GM23338 (cell line): ENCODE results near the gene MYO1D. TPM values are rescaled to one million over a fixed set of nuclear protein-coding genes. Genes with fewer than 3 reads are reported as not detected.

Experiments
- ATAC-seq: fragments of 200-7000 bp; cut with Tn5 transposase; 3 replicates; pipeline ENCODE4 v1.9.1; 2020
- DNase-seq: peaks from one replicate; pipeline ENCODE4 v3.0.0-alpha.2; 2015; ENCODE audit warnings: low spot score
- H2AFZ ChIP-seq: fragments of 200-600 bp; sonication (generic); 2 replicates; pipeline ENCODE4 v1.8.0; 2016; ENCODE audit warnings: antibody characterized with exemption, mild to moderate bottlenecking, moderate library complexity
- H3F3A ChIP-seq: fragments of 200-600 bp; sonication (generic); replicated peaks from 2 replicates; pipeline ENCODE4 v1.8.0; 2017; ENCODE audit warnings: antibody characterized with exemption, mixed run types, low read depth
- H3K27ac ChIP-seq: fragments of 200-600 bp; sonication (generic); 2 replicates; pipeline ENCODE4 v1.6.1; 2016; ENCODE audit warnings: low read depth
- H3K27me3 ChIP-seq: fragments of 200-600 bp; sonication (generic); 2 replicates; pipeline ENCODE4 v1.8.0; 2016; ENCODE audit warnings: mild to moderate bottlenecking, mixed run types, moderate library complexity; ENCODE audit not compliant: insufficient read depth
- H3K36me3 ChIP-seq: fragments of 200-600 bp; sonication (generic); 2 replicates; pipeline ENCODE4 v1.8.0; 2016; ENCODE audit warnings: mild to moderate bottlenecking; ENCODE audit not compliant: insufficient read depth
- H3K4me1 ChIP-seq: fragments of 200-600 bp; sonication (generic); 2 replicates; pipeline ENCODE4 v1.8.0; 2016; ENCODE audit warnings: mild to moderate bottlenecking, moderate library complexity; ENCODE audit not compliant: insufficient read depth
- H3K4me2 ChIP-seq: fragments of 200-600 bp; sonication (generic); 2 replicates; pipeline ENCODE4 v1.7.1; 2017; ENCODE audit warnings: mixed run types
- H3K4me3 ChIP-seq: fragments of 200-600 bp; sonication (generic); 2 replicates; pipeline ENCODE4 v1.6.1; 2016; ENCODE audit warnings: mixed run types
- H3K79me2 ChIP-seq: fragments of 200-600 bp; sonication (generic); replicated peaks from 2 replicates; pipeline ENCODE4 v1.8.0; 2017; ENCODE audit warnings: mild to moderate bottlenecking; ENCODE audit not compliant: insufficient read depth
- H3K9me2 ChIP-seq: fragments of 200-600 bp; sonication (generic); 2 replicates; pipeline ENCODE4 v1.8.0; 2017; ENCODE audit not compliant: insufficient read depth
- H4K20me1 ChIP-seq: fragments of 200-600 bp; sonication (generic); replicated peaks from 2 replicates; pipeline ENCODE4 v1.8.0; 2017; ENCODE audit warnings: mild to moderate bottlenecking; ENCODE audit not compliant: insufficient read depth
- H3K27ac Mint-ChIP-seq: 2 replicates; pipeline ENCODE4 v1.8.0; 2020; ENCODE audit warnings: inconsistent platforms, mild to moderate bottlenecking, moderate library complexity, mixed read lengths
- H3K27me3 Mint-ChIP-seq: 3 replicates; pipeline ENCODE4 v1.8.0; 2022; ENCODE audit warnings: low read depth, mild to moderate bottlenecking, moderate library complexity, mixed read lengths, inconsistent platforms; ENCODE audit not compliant: insufficient read depth, poor library complexity
- H3K36me3 Mint-ChIP-seq: 3 replicates; pipeline ENCODE4 v1.8.0; 2021; ENCODE audit warnings: low read depth, mild to moderate bottlenecking, inconsistent platforms, moderate library complexity, mixed read lengths
- H3K4me1 Mint-ChIP-seq: 3 replicates; pipeline ENCODE4 v1.8.0; 2020; ENCODE audit warnings: mild to moderate bottlenecking, inconsistent platforms, mixed read lengths
- H3K4me3 Mint-ChIP-seq: 3 replicates; pipeline ENCODE4 v1.8.0; 2021; ENCODE audit warnings: moderate library complexity, mild to moderate bottlenecking, inconsistent platforms, mixed read lengths
- H3K9me3 Mint-ChIP-seq: 3 replicates; pipeline ENCODE4 v1.8.0; 2020; ENCODE audit warnings: moderate library complexity, mild to moderate bottlenecking, inconsistent platforms, mixed read lengths
- CREB1 ChIP-seq: fragments of 250-450 bp; sonication (Bioruptor Pico); IDR thresholded peaks from 2 replicates; pipeline ENCODE4 v1.5.0; 2020; ENCODE audit warnings: low read depth, mild to moderate bottlenecking, moderate library complexity
- JUNB ChIP-seq: IDR thresholded peaks from one replicate; pipeline ENCODE4 v1.6.1; 2016; ENCODE audit warnings: antibody characterized with exemption; ENCODE audit not compliant: unreplicated experiment
- POLR2AphosphoS5 ChIP-seq: IDR thresholded peaks from 2 replicates; pipeline ENCODE4 v1.6.1; 2016; ENCODE audit warnings: antibody characterized with exemption, low read depth
- polyA plus RNA-seq: library from polyadenylated mRNA; unstranded; fragments of >200 nt; fragmentation: Nextera tagmentation; extraction: Ambion mirVana; gene quantifications from 2 replicates; pipeline ENCODE4 v1.2.1, GENCODE V29; 2016
- total RNA-seq: library from RNA; depleted of rRNA; stranded (reverse); fragments of >200 nt; shearing (Covaris generic); gene quantifications from 2 replicates; pipeline ENCODE4 v1.2.3, GENCODE V29; 2014
- TF ChIP-seq, protein P1 (sequence below), 2 experiments: fragments of 200-600 bp in 1 of 2; sonication (generic) in 1 of 2; conservative IDR thresholded peaks; 2 replicates each; pipeline versions ENCODE4 v1.5.1 to v1.6.1; 2016 to 2017; ENCODE audit warnings: antibody characterized with exemption in 2 of 2, low read depth in 2 of 2, mild to moderate bottlenecking in 2 of 2, moderate library complexity in 1 of 2
- TF ChIP-seq, protein P2 (sequence below): IDR thresholded peaks from one replicate; pipeline ENCODE4 v1.6.1; 2018; ENCODE audit warnings: antibody characterized with exemption; ENCODE audit not compliant: unreplicated experiment
- TF ChIP-seq, protein P3 (sequence below): IDR thresholded peaks from 2 replicates; pipeline ENCODE4 v1.6.1; 2016; ENCODE audit warnings: antibody characterized with exemption
- TF ChIP-seq, protein P4 (sequence below): fragments of 250-450 bp; sonication (Bioruptor Pico); IDR thresholded peaks from 2 replicates; pipeline ENCODE4 v1.5.0; 2020; ENCODE audit warnings: mild to moderate bottlenecking, moderate library complexity

The MYO1D gene
- total and polyA plus RNA-seq, 2 experiments from 2014 or later, result 8.6 to 28.6 TPM

DNA sequence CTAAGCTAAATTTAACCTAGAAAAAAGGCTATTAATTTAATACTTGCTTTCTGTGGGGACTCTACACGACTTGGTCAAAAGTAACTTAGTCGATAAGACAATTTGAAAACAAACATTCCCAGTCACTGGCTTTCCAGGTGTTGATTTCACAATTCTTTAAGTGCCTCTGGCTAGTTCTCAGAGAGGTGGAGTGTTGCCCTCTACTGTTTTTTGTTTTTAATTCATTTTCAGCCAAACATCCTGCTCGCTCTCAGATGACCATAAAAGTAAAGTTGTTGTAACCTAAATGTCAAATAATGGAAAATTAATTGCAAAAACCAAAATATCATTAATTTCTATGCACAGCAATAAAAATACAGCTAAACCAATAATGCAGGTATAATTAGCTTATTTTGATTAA is 107.1 kb downstream of the MYO1D start:
- no peaks in the 10 kb centered on the region; the same call in 1 of the 2 replicates for H4K20me1 ChIP-seq
- TF ChIP-seq, protein P1, sequence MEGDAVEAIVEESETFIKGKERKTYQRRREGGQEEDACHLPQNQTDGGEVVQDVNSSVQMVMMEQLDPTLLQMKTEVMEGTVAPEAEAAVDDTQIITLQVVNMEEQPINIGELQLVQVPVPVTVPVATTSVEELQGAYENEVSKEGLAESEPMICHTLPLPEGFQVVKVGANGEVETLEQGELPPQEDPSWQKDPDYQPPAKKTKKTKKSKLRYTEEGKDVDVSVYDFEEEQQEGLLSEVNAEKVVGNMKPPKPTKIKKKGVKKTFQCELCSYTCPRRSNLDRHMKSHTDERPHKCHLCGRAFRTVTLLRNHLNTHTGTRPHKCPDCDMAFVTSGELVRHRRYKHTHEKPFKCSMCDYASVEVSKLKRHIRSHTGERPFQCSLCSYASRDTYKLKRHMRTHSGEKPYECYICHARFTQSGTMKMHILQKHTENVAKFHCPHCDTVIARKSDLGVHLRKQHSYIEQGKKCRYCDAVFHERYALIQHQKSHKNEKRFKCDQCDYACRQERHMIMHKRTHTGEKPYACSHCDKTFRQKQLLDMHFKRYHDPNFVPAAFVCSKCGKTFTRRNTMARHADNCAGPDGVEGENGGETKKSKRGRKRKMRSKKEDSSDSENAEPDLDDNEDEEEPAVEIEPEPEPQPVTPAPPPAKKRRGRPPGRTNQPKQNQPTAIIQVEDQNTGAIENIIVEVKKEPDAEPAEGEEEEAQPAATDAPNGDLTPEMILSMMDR (conservative IDR thresholded peaks at IDR 0.05; ENCODE audit: low read depth in 2 of 2), result peak; percentile 46 to 54; a peak in 3 of 4 replicates
- TF ChIP-seq CREB1, result no peak
- Mint-ChIP-seq H3K27ac (no peak overlapping the region), H3K36me3 (peaks cover 10% of the 10 kb centered on the region; the same call in 2 of the 3 replicates), H3K4me1 (peaks cover 14% of the 10 kb centered on the region), H3K9me3 (peaks cover 4% of the 10 kb centered on the region; the same call in 2 of the 3 replicates), H3K4me3 (no peak overlapping the region), H3K27me3 (peaks cover 5% of the 10 kb centered on the region)
- H3K27ac ChIP-seq, result no peak overlapping the region
- no peaks in the 10 kb centered on the region for H3K79me2 ChIP-seq
- no peaks in the 10 kb centered on the region for H3K9me2 ChIP-seq
- H3K27me3 ChIP-seq, result no peaks in the 10 kb centered on the region
- ATAC-seq (no peak), DNase-seq (peak; percentile 46)
- H3K4me2 ChIP-seq, result no peak overlapping the region
- H3F3A ChIP-seq, result no peaks in the 10 kb centered on the region
- H3K4me1 ChIP-seq, result no peaks in the 10 kb centered on the region
- H3K4me3 ChIP-seq, result no peak overlapping the region
- no peak overlapping the region for H2AFZ ChIP-seq
- H3K36me3 ChIP-seq, result no peaks in the 10 kb centered on the region

DNA sequence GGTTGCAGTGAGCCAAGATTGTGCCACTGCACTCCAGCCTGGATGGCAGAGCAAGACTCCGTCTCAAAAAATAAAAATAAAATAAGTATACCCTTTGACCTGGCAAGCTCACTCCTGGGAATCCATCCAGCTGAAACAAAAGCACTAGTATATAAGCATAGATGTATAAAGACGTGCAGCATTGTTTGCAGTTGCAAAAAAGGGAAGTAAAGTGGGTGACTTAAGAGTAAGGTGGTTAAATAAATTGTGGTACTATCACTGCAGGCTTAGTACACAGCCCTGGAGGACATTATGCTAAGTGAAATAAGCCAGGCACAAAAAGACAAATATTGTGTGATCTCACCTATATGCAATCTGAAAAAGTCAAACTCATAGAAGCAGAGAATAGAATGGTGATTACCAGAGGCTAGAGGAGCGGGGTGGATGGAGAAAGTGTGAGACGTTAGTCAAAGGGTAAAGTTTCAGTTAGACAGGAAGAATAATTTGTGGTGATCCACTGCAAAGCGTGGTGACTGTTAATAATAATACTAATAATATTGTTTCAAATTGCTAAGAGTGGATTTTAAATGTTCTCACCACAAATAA is 113.0 kb downstream of the MYO1D start:
- no peaks in the 10 kb centered on the region for H3K36me3 ChIP-seq
- H3K4me3 Mint-ChIP-seq, result no peak overlapping the region
- no peaks in the 10 kb centered on the region for H3K4me1 Mint-ChIP-seq
- H3K27me3 Mint-ChIP-seq, result peaks cover 2% of the 10 kb centered on the region
- no peaks in the 10 kb centered on the region for H3F3A ChIP-seq
- H2AFZ ChIP-seq, result no peak overlapping the region
- TF ChIP-seq, protein P2, sequence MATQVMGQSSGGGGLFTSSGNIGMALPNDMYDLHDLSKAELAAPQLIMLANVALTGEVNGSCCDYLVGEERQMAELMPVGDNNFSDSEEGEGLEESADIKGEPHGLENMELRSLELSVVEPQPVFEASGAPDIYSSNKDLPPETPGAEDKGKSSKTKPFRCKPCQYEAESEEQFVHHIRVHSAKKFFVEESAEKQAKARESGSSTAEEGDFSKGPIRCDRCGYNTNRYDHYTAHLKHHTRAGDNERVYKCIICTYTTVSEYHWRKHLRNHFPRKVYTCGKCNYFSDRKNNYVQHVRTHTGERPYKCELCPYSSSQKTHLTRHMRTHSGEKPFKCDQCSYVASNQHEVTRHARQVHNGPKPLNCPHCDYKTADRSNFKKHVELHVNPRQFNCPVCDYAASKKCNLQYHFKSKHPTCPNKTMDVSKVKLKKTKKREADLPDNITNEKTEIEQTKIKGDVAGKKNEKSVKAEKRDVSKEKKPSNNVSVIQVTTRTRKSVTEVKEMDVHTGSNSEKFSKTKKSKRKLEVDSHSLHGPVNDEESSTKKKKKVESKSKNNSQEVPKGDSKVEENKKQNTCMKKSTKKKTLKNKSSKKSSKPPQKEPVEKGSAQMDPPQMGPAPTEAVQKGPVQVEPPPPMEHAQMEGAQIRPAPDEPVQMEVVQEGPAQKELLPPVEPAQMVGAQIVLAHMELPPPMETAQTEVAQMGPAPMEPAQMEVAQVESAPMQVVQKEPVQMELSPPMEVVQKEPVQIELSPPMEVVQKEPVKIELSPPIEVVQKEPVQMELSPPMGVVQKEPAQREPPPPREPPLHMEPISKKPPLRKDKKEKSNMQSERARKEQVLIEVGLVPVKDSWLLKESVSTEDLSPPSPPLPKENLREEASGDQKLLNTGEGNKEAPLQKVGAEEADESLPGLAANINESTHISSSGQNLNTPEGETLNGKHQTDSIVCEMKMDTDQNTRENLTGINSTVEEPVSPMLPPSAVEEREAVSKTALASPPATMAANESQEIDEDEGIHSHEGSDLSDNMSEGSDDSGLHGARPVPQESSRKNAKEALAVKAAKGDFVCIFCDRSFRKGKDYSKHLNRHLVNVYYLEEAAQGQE, result no peak
- TF ChIP-seq, protein P3, sequence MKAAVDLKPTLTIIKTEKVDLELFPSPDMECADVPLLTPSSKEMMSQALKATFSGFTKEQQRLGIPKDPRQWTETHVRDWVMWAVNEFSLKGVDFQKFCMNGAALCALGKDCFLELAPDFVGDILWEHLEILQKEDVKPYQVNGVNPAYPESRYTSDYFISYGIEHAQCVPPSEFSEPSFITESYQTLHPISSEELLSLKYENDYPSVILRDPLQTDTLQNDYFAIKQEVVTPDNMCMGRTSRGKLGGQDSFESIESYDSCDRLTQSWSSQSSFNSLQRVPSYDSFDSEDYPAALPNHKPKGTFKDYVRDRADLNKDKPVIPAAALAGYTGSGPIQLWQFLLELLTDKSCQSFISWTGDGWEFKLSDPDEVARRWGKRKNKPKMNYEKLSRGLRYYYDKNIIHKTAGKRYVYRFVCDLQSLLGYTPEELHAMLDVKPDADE, result no peak
- TF ChIP-seq, protein P4, sequence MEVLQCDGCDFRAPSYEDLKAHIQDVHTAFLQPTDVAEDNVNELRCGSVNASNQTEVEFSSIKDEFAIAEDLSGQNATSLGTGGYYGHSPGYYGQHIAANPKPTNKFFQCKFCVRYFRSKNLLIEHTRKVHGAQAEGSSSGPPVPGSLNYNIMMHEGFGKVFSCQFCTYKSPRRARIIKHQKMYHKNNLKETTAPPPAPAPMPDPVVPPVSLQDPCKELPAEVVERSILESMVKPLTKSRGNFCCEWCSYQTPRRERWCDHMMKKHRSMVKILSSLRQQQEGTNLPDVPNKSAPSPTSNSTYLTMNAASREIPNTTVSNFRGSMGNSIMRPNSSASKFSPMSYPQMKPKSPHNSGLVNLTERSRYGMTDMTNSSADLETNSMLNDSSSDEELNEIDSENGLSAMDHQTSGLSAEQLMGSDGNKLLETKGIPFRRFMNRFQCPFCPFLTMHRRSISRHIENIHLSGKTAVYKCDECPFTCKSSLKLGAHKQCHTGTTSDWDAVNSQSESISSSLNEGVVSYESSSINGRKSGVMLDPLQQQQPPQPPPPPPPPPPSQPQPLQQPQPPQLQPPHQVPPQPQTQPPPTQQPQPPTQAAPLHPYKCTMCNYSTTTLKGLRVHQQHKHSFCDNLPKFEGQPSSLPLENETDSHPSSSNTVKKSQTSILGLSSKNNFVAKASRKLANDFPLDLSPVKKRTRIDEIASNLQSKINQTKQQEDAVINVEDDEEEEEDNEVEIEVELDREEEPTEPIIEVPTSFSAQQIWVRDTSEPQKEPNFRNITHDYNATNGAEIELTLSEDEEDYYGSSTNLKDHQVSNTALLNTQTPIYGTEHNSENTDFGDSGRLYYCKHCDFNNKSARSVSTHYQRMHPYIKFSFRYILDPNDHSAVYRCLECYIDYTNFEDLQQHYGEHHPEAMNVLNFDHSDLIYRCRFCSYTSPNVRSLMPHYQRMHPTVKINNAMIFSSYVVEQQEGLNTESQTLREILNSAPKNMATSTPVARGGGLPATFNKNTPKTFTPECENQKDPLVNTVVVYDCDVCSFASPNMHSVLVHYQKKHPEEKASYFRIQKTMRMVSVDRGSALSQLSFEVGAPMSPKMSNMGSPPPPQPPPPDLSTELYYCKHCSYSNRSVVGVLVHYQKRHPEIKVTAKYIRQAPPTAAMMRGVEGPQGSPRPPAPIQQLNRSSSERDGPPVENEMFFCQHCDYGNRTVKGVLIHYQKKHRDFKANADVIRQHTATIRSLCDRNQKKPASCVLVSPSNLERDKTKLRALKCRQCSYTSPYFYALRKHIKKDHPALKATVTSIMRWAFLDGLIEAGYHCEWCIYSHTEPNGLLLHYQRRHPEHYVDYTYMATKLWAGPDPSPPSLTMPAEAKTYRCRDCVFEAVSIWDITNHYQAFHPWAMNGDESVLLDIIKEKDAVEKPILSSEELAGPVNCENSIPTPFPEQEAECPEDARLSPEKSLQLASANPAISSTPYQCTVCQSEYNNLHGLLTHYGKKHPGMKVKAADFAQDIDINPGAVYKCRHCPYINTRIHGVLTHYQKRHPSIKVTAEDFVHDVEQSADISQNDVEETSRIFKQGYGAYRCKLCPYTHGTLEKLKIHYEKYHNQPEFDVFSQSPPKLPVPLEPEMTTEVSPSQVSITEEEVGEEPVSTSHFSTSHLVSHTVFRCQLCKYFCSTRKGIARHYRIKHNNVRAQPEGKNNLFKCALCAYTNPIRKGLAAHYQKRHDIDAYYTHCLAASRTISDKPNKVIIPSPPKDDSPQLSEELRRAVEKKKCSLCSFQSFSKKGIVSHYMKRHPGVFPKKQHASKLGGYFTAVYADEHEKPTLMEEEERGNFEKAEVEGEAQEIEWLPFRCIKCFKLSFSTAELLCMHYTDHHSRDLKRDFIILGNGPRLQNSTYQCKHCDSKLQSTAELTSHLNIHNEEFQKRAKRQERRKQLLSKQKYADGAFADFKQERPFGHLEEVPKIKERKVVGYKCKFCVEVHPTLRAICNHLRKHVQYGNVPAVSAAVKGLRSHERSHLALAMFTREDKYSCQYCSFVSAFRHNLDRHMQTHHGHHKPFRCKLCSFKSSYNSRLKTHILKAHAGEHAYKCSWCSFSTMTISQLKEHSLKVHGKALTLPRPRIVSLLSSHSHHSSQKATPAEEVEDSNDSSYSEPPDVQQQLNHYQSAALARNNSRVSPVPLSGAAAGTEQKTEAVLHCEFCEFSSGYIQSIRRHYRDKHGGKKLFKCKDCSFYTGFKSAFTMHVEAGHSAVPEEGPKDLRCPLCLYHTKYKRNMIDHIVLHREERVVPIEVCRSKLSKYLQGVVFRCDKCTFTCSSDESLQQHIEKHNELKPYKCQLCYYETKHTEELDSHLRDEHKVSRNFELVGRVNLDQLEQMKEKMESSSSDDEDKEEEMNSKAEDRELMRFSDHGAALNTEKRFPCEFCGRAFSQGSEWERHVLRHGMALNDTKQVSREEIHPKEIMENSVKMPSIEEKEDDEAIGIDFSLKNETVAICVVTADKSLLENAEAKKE (CRISPR knock-in tag), result no peak
- TF ChIP-seq CREB1 (no peak), JUNB (no peak), POLR2AphosphoS5 (no peak)
- H3K27ac Mint-ChIP-seq, result no peak overlapping the region
- H4K20me1 ChIP-seq, result no peaks in the 10 kb centered on the region; the same call in 1 of the 2 replicates
- no peak for ATAC-seq
- DNase-seq, result no peak
- no peak overlapping the region for H3K4me2 ChIP-seq
- no peaks in the 10 kb centered on the region for H3K27me3 ChIP-seq
- H3K9me3 Mint-ChIP-seq, result no peaks in the 10 kb centered on the region
- H3K27ac ChIP-seq, result no peak overlapping the region
- no peaks in the 10 kb centered on the region for H3K4me1 ChIP-seq
- H3K9me2 ChIP-seq, result no peaks in the 10 kb centered on the region
- no peaks in the 10 kb centered on the region for H3K36me3 Mint-ChIP-seq
- H3K4me3 ChIP-seq, result no peak overlapping the region
- H3K79me2 ChIP-seq, result no peaks in the 10 kb centered on the region
